Fibroblast of gingiva (primary cell): Measurements from ENCODE around the gene CRBN.

Source experiments
- DNase-seq: peaks from one replicate; pipeline ENCODE4 v3.0.0-alpha.2; 2011; ENCODE audit warnings: low read depth

CRBN gene

DNA sequence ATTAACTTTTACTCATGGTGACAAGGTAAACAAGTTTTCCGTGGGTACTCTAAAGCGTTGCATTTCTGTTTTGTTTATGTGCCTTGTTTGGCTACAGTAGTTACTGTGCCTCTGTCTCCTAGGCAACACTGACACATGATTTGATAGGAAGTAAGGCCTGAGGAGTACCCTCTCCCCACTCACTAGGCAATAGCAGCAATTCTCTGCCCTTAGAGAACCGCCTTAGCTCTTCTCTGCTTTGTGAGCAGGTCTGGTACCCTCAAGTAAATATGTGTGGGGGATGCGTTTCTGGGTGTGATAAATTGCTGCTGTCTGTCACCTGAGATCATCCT is 69.2 kb downstream of the CRBN start, which contains the start of gene IL5RA:
Gene IL5RA (minus strand): TSS at position 76 of the 332 bp plus-strand sequence. CDS start 5,390 bp downstream, outside the sequence.
- DNase-seq = no peak

DNA sequence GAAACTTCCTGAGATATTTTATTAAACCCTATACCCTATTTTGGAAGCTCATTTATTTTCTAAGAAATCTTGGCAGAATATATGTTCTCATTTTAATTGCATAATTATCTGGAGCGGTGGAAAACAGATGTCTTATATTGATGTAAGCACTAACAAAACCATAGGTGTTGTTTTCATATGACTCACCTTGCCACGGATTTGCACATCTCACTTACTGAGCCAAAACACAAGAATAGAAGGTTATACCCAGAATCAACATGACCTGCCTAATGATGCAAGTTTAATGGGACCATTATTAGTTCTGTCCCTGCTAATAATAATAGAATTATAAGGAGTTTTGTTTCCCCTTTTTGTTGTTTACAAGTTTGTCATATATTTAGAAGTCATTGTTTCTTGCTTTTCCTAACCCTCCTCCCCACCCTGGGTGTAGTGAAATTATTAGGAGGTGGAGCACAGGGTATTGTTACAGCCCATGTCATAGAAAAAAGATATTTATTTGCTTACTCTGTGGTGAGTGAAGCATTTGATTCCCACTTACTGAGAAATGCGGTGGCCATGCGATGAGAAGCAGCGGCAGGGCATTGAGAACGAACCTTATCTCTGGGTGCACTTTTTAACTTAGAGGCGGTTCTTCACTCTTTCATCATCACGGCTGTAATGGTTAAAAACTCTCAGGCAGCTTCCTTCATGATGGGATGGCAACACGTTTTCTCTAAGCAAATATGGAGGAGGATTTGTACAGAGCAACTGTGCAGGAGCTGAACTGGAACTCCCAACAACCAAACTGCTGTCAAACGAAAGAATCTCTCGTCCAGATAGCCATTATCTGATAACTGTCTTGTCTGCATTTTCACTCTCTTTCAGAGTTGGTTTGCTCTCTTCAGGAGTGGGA is 69.8 kb downstream of the CRBN start:
- DNase-seq = no peak

DNA sequence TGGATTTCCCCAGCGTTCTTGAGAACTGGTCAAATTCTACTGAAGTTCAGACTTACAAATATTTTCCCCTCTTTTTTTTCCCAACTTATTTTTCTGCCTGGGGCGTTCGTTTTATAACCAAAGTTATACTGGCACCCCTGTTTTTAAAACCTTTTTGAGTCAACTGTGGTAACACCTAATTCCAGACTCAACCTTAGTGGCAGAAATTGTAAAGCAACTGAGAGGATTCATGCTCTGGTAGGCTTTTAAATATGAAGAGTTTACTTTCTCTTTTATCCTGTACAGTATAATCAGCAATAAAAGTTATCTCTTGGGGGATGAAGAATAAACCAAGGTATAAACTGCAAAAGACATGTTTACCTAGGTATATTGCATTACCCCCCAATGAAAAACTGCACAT is 71.6 kb downstream of the CRBN start:
- no peak for DNase-seq

- DNase-seq = no peak
Observed at GRCh38 chr3:3107181-3107580, 72.3 kb downstream of the CRBN start.

DNA sequence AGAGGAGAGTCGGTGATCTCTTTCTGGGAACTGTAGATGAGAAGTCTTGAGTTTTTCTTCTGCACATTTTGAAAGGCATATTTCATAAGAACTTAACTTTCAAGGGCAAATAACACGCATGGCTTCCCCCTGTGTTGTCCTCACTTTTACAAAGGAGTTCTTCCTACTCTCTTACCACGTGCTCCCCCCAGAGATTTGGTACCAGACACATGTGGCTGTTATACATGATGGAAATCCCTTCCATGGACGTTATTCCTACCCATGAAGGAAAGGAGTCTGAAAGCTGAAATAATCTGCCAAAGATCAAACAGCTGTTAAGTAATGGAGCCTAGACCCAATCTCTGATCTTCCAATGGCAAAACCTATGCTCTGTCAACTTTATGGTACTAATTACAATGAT is 73.7 kb downstream of the CRBN start:
- DNase-seq = no peak

- no peak for DNase-seq
Observed at GRCh38 chr3:3105246-3105645, 74.2 kb downstream of the CRBN start.

- DNase-seq = no peak
Observed at GRCh38 chr3:3102751-3103150, 76.7 kb downstream of the CRBN start.

GRCh38 chr3:3101660-3102458 is 77.6 kb downstream of the CRBN start:
- no peak for DNase-seq
